HG03575 (cell line): ENCODE results near the gene ETV3L.
"Not testable (repeated sequence)": the region's sequence is repeated elsewhere in the genome, so short reads cannot be mapped to it uniquely, and the experiment has no call there.

Source experiments
- ATAC-seq: cut with Tn5 transposase; IDR thresholded peaks from one replicate; pipeline ENCODE4 v1.9.1; 2021; ENCODE audit not compliant: unreplicated experiment, insufficient number of reproducible peaks, low FRiP score; ENCODE audit errors: extremely low read depth

Gene ETV3L

GRCh38 chr1:157089789-157090188, 9.8 kb downstream of the ETV3L start:
- no peak for ATAC-seq

DNA sequence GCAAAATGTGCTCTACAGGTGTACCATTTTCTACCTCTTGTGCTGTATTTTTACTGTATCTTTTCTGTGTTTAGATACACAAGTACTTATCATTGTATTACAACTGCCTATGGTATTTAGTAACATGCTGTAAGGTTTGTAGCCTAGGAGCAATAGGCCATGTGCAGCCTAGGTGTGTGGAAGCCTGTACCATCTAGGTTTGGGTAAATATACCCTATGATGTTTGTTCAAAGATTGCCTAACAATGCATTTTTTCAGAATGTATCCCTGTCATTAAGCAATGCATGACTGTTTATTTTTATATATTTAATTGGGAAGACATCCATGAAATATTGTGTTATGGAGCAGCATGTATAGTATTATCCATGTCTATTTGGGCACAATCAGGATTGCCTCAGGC, 11.0 kb downstream of the ETV3L start:
- ATAC-seq = no peak

GRCh38 chr1:157087030-157087429, 12.6 kb downstream of the ETV3L start:
- ATAC-seq = no peak

- ATAC-seq = no peak
These were observed 13.3 kb downstream of the ETV3L start for GRCh38 chr1:157086299-157086698.

GRCh38 chr1:157085421-157085820, 14.2 kb downstream of the ETV3L start:
- no peak for ATAC-seq

GRCh38 chr1:157084720-157085119, 14.9 kb downstream of the ETV3L start:
- no peak for ATAC-seq

DNA sequence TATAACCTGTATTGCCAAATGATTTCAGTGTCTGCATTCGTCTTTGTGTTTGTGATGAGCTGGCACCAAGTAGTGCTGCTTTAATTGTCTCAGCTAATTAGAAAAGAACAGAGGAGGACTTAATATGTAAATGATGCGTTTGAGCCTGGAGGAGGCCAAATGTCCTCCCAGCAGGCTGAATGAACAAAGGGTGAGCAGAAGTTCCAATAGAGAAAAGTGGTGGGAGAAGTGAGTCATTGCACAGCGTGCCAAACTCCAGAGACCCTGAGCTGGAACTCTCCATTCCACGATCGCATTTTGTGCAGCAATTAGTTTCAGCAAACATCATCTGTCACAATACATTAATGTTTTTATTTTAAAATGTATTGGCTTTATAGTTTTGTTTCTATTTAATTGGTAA, 17.9 kb downstream of the ETV3L start:
- ATAC-seq = no peak

DNA sequence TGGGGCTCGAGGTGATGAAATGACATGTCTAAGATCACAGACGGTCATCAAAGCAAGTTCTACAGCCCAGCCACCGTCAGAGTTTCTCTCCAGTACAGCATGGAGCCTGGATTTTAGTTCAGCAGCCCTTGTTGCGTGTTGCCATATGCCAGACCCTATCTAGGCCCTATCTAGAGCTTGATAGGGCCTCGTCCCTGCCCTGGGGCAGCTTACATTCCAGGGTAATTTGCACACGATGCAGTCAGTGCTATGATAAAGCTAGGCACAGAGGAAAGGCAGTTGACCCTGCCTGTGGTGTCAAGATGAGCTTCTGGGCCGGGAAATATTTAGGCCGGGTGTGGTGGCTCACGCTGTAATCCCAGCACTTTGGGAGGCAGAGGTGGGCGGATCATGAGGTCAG, 18.9 kb downstream of the ETV3L start:
- no peak for ATAC-seq

- ATAC-seq = no peak
These were observed 22.2 kb downstream of the ETV3L start for GRCh38 chr1:157077394-157077793.

DNA sequence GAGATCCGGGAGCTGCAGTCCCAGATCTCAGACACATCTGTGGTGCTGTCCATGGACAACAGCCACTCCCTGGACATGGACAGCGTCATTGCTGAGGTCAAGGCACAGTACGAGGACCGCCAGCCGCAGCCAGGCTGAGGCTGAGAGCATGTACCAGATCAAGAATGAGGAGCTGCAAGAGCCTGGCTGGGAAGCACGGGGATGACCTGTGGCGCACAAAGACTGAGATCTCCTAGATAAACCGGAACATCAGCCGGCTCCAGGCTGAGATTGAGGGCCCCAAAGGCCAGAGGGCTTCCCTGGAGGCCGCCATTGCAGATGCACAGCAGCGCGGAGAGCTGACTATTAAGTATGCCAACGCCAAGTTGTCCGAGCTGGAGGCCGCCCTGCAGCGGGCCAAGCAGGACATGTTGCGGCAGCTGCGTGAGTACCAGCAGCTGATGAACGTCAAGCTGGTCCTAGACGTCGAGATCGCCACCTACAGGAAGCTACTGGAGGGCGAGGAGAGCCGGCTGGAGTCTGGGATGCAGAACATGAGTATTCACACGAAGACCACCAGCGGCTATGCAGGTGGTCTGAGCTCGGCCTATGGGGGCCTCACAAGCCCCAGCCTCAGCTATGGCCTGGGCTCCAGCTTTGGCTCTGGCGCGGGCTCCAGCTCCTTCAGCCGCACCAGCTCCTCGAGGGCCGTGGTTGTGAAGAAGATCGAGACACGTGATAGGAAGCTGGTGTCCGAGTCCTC, 25.5 kb downstream of the ETV3L start:
- ATAC-seq = no peak

- ATAC-seq = no peak
These were observed 30.0 kb downstream of the ETV3L start for GRCh38 chr1:157069601-157070000.

DNA sequence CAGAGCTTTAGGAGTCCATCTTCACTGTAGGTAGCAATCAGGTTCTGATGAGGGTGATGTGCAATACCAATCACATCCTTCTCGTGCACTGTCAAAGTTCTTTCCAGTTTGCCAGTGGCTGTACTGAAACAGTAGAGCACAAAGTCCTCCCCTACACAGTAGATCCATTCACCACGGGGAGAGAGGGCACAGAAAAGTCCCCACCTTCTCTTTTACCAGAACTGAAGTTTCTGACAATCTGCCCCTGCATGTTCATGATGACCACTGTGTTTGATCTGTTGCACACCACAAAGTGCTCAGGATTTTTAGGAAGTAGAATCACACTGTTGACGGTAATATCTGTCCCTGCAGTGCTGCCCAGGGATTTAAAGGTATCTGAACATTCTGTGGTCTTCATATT, 40.4 kb downstream of the ETV3L start:
- ATAC-seq = not testable (repeated sequence)

- no peak for ATAC-seq
These were observed 43.3 kb downstream of the ETV3L start for GRCh38 chr1:157056269-157056668.

DNA sequence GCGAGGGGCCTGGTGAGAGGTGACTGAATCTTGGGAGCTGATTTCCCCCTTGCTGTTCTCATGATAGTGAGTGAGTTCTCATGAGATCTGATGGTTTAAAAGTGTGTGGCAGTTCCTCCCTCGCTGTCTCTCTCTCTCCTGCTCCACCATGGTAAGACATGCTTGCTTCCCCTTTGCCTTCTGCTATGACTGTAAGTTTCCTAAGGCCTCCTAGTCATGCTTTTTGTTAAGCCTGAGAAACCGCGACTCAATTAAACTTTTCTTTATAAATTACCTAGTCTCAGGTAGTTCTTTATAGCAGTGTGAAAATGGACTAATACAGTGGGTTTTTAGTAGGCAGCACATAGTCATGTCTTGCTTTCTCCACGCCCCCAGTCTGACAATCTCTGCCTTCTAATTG, 43.9 kb downstream of the ETV3L start:
- ATAC-seq = not testable (repeated sequence)

DNA sequence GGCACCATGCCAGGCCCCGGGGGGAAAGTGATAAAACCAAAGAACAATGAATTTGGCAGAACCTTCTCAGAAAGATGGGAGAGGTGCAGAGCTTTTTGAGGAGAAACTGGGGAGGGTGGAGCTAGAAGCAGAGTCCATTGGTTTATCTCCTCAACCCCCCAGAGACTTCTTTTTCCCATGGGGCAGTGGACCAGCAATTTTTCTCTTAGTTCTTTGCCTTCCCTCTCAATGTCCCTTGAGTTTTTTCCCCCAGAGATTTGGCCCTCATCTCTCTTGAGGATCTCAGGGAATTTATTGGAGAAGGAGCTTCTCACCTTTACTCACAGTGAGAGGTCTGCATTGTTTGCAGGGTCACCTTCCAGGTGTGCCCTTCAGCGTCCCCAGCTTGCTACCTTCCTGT, 48.8 kb downstream of the ETV3L start:
- no peak for ATAC-seq

- no peak for ATAC-seq
These were observed 52.6 kb downstream of the ETV3L start for GRCh38 chr1:157047062-157047410.

DNA sequence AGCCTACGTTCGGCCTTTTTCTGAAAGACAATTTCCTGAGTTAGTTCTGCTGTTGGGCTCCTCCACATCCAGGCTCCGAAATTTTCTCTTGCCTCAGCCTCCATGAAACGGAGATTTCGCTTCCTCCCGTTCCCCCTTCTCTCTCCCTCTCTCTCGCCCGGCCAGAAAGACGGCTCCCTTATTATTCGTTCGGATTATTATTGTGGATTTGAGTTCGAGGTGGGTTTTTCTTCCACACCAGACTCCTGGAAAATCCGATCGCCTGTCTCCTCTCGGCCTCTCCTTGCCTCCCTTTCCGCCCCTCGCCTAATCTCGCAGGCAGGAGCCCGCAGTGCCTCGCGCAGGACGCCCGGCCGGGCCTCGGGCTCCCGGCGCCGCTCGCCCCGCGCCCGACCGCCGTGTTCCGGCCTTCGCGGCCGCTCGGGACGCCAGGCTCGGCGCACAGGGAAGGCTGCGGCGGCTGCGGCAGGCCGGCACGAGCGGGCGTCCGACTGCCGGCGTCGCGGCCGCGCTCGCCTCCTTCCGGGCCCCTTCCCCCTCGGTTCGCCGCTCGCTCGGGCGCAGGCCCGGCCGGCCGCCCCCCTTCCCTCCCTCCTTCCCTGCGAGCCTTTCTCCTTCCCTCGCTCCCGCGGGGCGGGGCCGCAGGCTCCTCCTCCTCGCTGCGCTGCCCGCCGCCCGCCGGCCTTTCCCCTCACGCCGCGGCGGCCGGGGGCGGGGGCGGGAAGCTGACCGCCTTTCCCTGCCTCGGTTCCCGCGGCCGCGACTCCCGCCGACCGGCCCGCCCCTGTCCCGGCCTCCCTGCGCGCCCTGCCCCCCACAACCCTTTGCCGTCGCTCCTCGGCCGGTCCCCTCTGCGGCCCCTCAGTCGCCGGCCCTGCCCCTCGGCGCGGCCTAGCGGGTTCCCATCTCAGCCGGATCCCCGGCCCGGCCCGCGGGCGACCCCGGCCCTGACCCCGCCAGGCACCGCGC, 54.1 kb downstream of the ETV3L start, which contains the start of gene ARHGEF11:
ARHGEF11 (minus strand) TSS at position 493 of the 969 bp plus-strand sequence. CDS start 1,412 bp downstream, outside the sequence.
- no peak for ATAC-seq

- no peak for ATAC-seq
These were observed 55.3 kb downstream of the ETV3L start for GRCh38 chr1:157044326-157044725.

DNA sequence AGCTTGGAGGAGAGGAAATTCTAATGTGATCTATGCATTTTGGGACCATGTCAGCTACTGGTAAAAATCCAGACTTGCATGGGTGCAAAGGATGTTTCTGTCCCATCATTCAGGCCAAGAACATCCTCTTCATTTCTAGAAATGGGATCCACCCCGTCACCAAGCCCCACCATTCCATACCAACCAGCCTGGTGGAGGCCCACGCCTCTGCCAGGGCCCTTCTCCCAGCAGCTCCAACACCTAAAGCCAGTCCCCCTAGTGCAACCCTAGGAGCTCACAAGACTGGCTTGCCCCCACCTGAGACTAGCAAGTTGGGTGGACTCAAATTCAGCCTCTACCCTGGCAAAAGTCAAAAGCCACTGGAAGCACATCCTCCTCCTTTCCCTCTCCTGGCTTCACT, 55.9 kb downstream of the ETV3L start:
- no peak for ATAC-seq

DNA sequence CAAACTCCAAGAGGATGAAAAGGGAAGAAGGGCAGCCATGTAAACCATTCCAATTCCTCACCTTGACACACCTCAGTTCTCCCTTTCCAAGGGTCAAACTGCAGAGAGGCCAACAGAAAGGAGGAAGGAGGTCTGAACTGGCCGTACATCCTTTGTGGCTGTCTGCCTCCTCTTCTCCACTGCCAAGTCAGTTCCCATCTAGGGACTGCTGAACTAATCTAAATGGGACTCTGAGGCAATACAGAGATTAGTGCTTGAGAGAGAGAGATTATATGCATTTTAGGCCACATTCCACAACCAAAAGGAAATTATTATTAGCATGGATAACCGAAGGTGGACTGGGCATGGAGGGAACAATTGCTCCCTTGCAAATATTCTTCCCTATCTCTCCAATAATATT, 56.8 kb downstream of the ETV3L start:
- no peak for ATAC-seq
